Stimulated activated CD8-positive, alpha-beta memory T cell treated with anti-CD3 and anti-CD28 coated beads, Interleukin-12 subunit alpha, Interleukin-12 subunit beta, amount 100 ng/mL, for 24 hours (primary cell): Measurements from ENCODE around the gene DNAH3.
"Not testable (repeated sequence)": the region's sequence is repeated elsewhere in the genome, so short reads cannot be mapped to it uniquely, and the experiment has no call there.

Experiments
- DNase-seq: peaks from one replicate; pipeline ENCODE4 v3.0.0-alpha.2; 2020; ENCODE audit errors: extremely low read depth

Gene DNAH3

GRCh38 chr16:21167360-21167759 is 16.7 kb upstream of the DNAH3 start:
- no peak for DNase-seq

DNA sequence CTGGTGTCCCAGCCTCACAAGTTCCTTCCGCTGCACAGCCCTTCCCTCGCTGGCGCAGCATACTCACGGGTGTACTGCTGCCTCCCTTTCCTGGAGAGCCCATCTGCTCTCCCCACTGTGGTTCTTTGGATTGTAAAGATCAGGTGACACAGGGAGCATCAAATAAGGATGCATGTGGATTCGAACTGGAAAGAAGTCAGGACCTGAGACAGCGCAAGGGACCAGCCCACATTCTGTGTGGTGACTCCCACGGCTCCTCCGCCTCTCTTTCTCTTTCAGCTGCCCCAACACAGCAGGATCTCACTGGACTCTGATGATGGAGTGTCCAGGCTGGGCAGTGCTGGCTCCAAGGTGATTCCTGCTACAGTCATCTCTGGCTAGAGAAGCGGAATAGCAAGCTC is 15.9 kb upstream of the DNAH3 start:
- DNase-seq, result no peak

GRCh38 chr16:21164521-21165168 is 14.0 kb upstream of the DNAH3 start:
- no peak for DNase-seq

DNA sequence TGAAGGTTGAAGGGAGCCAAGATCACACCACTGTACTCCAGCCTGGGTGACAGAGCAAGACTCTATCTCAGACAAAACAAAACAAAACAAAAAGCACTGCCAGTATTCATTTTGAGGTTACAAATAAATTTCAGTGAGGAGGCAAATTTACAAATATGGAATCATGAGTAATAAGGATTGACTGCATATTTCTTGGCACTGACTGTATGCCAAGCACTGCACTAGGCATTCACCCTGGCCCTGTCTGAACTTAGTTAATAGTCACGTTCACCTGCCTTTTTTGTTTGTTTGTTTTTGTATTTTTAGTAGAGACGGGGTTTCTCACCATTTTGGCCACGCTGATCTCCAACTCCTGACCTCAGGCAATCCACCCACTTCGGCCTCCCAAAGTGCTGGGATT is 12.9 kb upstream of the DNAH3 start:
- no peak for DNase-seq

- no peak for DNase-seq
Observed at GRCh38 chr16:21162661-21163151, 12.1 kb upstream of the DNAH3 start.

DNA sequence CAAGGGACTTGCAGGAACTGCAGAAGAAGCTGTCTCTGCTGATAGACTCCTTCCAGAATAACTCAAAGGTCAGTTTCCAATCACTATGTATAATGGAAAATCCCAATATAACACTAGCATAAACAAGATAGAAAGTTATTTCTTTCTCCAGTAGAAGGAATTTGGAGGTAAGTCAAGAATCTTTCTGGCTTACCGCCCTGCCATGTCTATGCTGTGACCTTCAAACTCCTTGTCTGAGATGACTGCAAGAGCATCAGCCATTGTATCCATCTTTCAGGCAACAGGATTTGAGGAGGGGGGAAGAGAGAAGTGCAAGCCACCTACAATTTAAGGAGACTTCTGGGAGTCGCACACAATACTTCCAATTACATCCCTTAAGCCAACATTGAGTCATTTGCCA is 10.6 kb upstream of the DNAH3 start:
- DNase-seq, result no peak

DNA sequence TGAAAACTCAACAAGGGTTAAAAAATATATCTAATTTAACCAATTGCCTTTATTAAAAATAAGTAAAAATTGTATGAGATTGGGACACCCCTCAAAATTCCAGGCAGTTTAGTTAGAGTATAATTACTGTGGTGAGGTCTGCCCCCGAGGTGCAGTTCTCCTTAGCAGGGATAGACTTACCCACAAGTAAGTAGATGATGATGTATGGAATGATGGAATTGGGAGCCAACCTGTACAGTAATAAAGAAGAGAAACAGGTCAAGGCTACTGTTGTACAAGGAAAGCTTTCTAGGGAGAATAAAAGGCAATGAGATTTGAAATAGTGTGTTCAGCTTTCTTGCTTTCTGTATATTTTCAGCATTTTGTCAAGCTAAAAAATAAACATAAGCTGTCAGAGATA is 9.6 kb upstream of the DNAH3 start:
- DNase-seq, result no peak

- no peak for DNase-seq
Observed at GRCh38 chr16:21159281-21159951, 8.8 kb upstream of the DNAH3 start.

DNA sequence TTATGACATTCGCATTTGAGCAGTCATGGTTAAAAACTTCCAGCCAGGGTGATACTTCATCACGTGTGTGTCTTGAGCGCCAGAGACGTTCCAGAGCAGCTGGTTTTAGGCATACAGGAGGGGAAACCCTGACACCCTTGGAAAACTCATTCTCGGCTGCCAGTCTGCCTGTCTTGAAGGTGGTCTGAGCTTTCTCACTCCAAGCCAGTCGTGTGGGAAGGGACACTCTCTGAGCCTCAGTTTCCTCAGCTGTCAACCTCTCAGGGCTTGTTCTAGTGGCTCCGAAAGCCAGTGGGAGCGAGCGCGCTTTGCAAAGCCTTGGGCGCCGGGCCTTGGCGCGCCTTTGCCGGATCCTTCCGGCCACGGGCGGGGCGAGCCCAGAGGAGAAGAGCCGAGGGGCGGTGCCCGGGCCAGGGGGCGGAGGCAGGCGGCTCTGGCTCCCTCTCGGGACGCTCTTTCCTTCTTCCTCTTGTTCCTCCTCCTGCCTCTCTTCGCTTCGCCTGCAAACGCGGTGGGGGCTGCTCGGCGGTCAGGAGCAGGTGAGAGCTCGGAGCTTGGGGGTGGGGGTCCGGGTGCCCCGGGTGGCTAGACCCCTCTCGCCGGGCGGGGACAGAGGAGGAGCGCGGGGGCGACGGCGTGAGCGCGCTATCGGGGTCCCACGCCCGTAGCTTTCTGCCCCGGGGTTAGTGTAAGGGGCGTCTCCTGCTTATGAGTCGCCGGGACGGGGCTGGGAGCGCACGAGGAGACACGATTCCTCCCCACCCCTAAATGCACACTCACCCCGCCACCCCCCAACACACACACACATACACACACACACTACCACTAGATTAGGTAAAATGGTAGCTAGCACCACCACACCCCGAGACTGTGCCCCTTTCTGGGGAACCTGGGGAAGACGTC is 7.8 kb upstream of the DNAH3 start, which contains the start of gene LDAF1:
Gene LDAF1, plus strand, starts transcription at position 467 of the 903 bp plus-strand sequence. CDS start 2,509 bp downstream, outside the sequence.
- DNase-seq, result peak; percentile 45

- DNase-seq, result no peak
Observed at GRCh38 chr16:21157632-21158031, 7.0 kb upstream of the DNAH3 start.

DNA sequence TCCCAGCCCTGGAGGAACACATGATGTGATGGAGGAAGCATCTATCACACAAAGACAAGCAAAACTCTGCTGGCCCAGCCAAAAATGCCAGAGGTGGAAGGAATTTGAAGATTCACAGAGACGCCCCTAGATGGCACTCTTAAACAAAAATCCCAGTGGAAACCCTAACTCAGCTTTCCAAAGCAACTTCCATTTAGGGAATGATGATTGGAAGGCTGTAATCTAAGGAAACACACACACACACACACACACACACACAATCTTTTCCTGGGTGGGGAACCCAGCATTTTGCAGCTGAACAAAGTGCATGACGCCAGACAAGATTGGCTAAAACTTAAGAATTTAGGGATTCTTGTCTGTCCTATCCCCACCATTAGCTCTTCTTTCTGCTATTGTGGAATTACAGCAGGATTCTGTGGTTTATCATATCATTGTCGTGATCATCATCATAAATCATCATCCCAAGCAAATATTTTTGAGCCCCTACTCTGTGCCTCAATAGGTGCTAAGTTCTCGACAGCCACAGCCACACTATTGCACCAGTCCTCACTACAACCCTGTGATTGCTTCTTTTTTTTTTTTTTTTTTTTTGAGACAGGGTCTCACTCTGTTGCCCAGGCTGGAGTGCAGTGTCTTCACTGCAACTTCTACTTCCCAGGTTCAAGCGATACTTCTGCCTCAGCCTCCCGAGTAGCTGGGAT is 6.3 kb upstream of the DNAH3 start:
- no peak for DNase-seq

DNA sequence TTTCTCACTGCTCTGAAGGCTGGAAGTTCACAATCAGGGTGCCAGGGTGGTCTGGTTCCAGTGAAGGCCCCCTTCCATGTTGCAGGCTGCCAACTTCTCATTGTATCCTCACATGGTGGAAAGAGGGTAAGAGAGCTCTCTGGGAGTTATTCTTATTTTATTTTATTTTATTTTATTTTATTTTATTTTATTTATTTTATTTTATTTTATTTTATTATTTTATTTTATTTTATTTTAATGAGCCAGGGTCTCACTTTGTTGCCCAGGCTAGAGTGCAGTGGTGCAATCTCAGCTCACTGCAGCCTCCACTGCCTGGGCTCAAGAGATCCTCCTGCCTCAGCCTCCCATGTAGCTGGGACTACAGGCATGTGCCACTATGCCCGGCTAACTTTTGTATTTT is 5.4 kb upstream of the DNAH3 start:
- not testable (repeated sequence) for DNase-seq

GRCh38 chr16:21153124-21153729 is 2.6 kb upstream of the DNAH3 start:
- not testable (repeated sequence) for DNase-seq

- not testable (repeated sequence) for DNase-seq
Observed at GRCh38 chr16:21152160-21153030, 1.7 kb upstream of the DNAH3 start.

GRCh38 chr16:21145738-21146137 is 4.9 kb downstream of the DNAH3 start:
- no peak for DNase-seq

DNA sequence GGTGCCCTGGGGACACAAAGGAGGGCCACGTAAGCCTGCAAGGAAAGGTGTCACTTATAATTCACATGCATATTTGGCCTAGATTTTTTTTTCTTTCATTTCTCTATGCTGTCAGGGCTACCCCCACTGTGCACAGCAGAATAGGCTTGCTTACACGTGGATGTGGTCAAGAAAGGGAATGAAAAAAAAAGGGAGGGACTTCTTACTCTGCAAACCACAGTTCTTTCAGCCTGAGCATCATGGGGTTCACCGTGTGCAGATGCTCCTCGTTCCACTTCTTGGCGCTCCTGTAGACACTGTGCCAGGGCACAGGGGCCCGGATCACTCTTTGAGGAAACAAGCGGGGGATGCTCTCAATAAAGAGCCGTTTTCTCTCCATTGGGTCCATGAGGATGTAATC is 16.6 kb downstream of the DNAH3 start:
- DNase-seq, result no peak

- DNase-seq, result no peak
Observed at GRCh38 chr16:21130811-21131210, 19.8 kb downstream of the DNAH3 start.

- no peak for DNase-seq
Observed at GRCh38 chr16:21128991-21129390, 21.7 kb downstream of the DNAH3 start.

GRCh38 chr16:21126518-21126917 is 24.1 kb downstream of the DNAH3 start:
- no peak for DNase-seq

DNA sequence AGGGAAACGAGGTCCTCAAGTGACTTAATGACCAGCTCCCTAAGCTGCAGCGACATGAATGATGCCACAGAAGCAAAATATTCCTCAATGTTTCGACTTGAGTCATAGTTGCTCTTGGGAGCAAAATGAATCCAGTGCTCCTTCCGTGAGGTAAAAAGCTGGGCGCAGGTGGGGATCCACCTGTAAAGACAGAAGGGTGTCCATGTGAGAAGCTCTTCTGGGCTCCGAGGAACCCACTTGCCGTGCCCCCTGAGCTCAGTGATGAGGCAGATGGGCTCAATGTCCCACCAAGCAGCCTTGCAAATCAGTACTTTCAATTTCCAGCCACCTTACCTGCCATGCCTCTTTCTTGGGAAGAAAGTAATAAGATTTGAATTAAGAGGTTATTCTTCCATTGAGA is 25.5 kb downstream of the DNAH3 start:
- DNase-seq, result no peak
